HG02642 (cell line): ENCODE data around the gene LMTK3.

Experiments used
- ATAC-seq: cut with Tn5 transposase; IDR thresholded peaks from one replicate; pipeline ENCODE4 v1.9.1; 2021; ENCODE audit warnings: mild to moderate bottlenecking; ENCODE audit not compliant: unreplicated experiment, poor library complexity

Gene LMTK3

GRCh38 chr19:48511800-48512503 is at the start of gene LMTK3:
TSS of gene LMTK3 (minus strand) at chr19:48511835. CDS start at chr19:48511576, 259 bp downstream.
- ATAC-seq: no peak

DNA sequence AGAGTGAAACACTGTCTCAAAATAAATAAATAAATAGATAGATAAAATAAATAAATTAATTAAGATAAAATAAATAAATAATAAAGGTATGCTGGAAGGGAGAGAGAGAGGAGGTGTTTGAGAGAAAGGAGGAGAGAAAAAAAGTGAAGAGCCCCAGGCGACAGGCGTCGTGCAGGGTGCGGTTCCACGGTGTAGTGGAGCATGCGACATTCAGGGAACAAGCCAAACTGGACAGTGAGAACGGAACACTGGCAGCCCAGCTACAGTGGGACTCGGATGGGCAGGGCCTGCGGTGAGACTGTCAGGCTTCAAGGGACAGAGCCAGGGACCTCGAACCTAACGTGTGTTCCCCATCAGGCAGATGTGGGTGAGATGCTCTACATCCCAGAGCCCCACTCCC is 49.8 kb upstream of the LMTK3 start:
- no peak for ATAC-seq

DNA sequence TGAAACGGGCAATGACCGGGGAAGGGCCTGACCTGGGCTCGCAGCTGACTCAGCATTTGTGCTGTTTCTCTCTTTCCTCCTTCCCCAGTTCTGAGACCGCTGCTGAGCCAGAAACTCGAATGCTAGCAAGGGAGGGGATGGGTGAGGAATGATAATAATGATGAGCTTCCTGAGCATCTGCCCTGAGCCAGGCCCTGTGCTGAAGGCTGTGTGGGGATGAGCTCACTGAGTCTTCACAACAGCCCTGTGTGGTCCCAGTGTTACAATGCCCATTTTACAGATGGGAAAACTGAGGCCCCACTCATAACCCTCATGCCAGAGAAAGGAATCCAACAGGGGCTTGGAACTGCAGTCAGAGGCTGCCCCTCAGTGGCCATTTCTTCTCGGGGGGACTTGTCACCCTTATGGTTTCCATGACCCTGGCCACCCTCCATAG is 48.5 kb upstream of the LMTK3 start:
- ATAC-seq: no peak

- ATAC-seq: no peak
Measured at GRCh38 chr19:48558018-48558684, 46.5 kb upstream of the LMTK3 start.

- ATAC-seq: no peak
Measured at GRCh38 chr19:48556825-48557224, 45.2 kb upstream of the LMTK3 start.

GRCh38 chr19:48556163-48556562 is 44.5 kb upstream of the LMTK3 start:
- no peak for ATAC-seq

GRCh38 chr19:48554385-48555091 is 42.9 kb upstream of the LMTK3 start:
- ATAC-seq: no peak

- no peak for ATAC-seq
Measured at GRCh38 chr19:48553676-48554384, 42.2 kb upstream of the LMTK3 start.

- ATAC-seq: no peak
Measured at GRCh38 chr19:48552406-48553322, 41.0 kb upstream of the LMTK3 start.

- no peak for ATAC-seq
Measured at GRCh38 chr19:48551437-48552302, 40.0 kb upstream of the LMTK3 start, which contains the start of gene SULT2B1. TSS of gene SULT2B1 (plus strand) at chr19:48552172. CDS start at chr19:48552253, 81 bp downstream.

DNA sequence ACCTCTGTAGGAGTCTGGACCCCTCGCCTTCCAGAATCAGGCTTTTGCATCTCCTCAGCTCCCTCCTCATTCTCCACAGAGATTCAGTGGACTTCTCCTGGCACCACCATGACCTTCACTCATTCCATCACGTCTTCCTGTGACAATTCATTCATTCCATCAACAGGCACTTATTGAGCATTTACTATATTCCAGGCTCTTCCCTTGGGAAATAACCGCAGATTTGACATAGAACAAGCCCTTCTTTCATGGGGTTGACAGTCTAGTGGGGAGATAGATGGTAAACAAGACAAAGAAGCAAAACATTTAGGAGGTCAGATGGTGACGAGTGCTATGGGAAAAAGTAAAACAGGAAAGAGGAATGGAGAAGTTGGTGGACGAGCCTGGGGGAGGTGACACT is 37.7 kb upstream of the LMTK3 start:
- ATAC-seq: no peak

DNA sequence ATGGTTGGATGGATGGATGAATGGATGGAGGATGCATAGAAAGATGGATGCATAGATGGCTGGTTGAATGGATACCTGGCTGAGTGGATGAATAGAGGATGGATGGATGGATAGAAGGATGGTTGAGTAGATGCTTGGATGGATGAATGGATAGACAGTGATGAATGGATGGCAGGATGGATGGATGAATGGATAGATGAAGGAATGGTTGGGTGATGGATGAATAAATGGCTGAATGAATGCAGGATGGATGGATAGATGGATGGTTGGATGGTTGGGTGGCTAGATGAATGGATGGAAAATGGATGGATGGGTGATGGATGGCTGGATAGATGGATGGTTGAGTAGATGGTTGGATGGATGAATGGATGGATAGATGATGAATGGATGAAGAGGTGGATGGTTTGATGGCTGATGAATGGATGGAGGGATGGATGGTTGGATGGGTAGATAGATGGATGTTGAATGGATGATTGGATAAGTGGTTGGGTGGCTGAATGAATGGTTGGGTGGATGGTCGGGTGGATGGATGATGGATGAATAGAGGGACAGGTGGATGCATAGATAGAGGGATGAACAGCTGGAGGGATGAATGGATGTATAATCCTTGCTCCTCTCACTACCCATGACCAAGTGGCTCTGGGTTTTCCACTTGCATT is 36.7 kb upstream of the LMTK3 start:
- no peak for ATAC-seq

GRCh38 chr19:48547722-48548121 is 36.1 kb upstream of the LMTK3 start:
- no peak for ATAC-seq

GRCh38 chr19:48544856-48545750 is 33.5 kb upstream of the LMTK3 start:
- no peak for ATAC-seq

- no peak for ATAC-seq
Measured at GRCh38 chr19:48543121-48543710, 31.6 kb upstream of the LMTK3 start.

DNA sequence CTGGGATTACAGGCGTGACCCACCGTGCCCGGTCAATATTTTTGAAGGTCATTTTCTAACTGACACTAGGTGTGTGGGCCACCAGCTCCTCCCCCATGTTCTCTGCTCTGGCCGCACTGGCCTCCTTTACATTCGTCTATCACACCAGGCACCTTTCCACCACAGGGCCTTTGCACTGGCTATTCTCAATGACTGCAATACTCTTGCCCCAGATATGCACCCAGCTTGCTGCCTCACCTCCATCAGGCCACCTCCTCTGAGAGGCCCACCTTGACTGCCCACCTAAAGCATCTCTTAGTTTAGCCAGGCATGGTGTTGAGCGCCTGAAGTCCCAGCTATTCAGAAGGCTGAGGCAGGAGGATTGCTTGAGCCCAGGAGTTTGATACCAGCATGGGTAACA is 30.2 kb upstream of the LMTK3 start:
- ATAC-seq: no peak

DNA sequence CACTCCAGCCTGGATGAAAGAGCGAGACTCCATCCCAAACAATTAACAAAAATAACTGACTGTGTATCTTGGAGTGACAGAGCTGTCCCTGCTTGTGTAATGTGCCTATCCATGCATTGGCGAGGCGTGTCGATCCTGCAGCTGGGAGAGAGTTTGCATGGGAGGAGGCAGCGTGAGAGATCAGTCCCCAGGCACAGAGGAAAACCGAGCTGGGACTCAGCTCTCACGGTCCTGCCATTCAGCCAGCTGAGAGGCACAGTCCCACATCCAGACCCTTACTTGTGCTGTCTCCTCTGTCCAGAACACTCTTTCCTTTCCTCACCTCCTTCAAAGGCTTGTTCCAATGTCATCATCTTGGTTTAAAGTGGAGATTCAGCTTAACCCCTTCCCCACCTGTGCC is 28.5 kb upstream of the LMTK3 start:
- no peak for ATAC-seq
